Panc1 (cell line): Measurements from ENCODE around the gene SSX2IP.

Experiments
- CTCF ChIP-seq: fragments of 450-650 bp; IDR thresholded peaks from 2 replicates; pipeline ENCODE4 v1.5.1; 2017; ENCODE audit warnings: mild to moderate bottlenecking
- POLR2AphosphoS5 ChIP-seq: IDR thresholded peaks from 2 replicates; pipeline ENCODE4 v1.6.1; 2012; ENCODE audit warnings: mild to moderate bottlenecking, low read depth, low read length, moderate library complexity
- REST ChIP-seq, 2 experiments: IDR thresholded peaks; 2 replicates each; pipeline ENCODE4 v1.6.1; 2011 to 2012; ENCODE audit warnings: low read depth in 2 of 2, control low read depth in 1 of 2, low read length in 1 of 2, mild to moderate bottlenecking in 1 of 2, moderate library complexity in 1 of 2; ENCODE audit not compliant: insufficient read depth in 1 of 2
- SIN3A ChIP-seq: IDR thresholded peaks from 2 replicates; pipeline ENCODE4 v1.6.1; 2012; ENCODE audit warnings: low read depth, mild to moderate bottlenecking, low read length, moderate library complexity, borderline replicate concordance; ENCODE audit not compliant: insufficient read depth
- TCF7L2 ChIP-seq: IDR thresholded peaks from 2 replicates; pipeline ENCODE4 v1.6.1; 2011; ENCODE audit warnings: mild to moderate bottlenecking, low read depth, low read length, inconsistent platforms

GRCh38 chr1:84605157-84605556, 85.1 kb downstream of the SSX2IP start:
- TF ChIP-seq CTCF (no peak), POLR2AphosphoS5 (no peak), TCF7L2 (no peak), REST (IDR thresholded peaks at IDR 0.05; ENCODE audit: insufficient read depth in 1 of 2, low read depth in 2 of 2, low read length in 1 of 2) (no peak), SIN3A (no peak)
